Stomach (tissue), 9 donors: Measurements from ENCODE around the gene ARFGAP1. TPM values are rescaled to one million over a fixed set of nuclear protein-coding genes. Genes with fewer than 3 reads are reported as not detected.

Experiments
- DNase-seq, 2 donors: peaks; one replicate each; pipeline versions ENCODE4 v3.0.0 to v3.0.0-alpha.2; 2013 to 2019
- H3K27ac ChIP-seq, 5 donors: fragments of 200-600 bp in 4 of 5; sonication (generic) in 4 of 5; one replicate each; pipeline ENCODE4 v1.5.1; 2013 to 2019; ENCODE audit warnings: mild to moderate bottlenecking in 1 of 5, moderate library complexity in 1 of 5
- H3K27me3 ChIP-seq, 3 donors: fragments of 200-600 bp; sonication (generic); one replicate each; pipeline ENCODE4 v1.5.1; 2017 to 2019; ENCODE audit warnings: mixed run types in 1 of 3
- H3K36me3 ChIP-seq, 4 donors: fragments of 200-600 bp; sonication (generic); 1 replicate in 3 of 4; 2 replicates in 1 of 4; pipeline ENCODE4 v1.5.1; 2016 to 2019
- H3K4me1 ChIP-seq, 4 donors: fragments of 200-600 bp; sonication (generic); one replicate each; pipeline ENCODE4 v1.5.1; 2016 to 2019
- H3K4me3 ChIP-seq, 4 donors: fragments of 200-600 bp; sonication (generic) in 3 of 4; one replicate each; pipeline ENCODE4 v1.5.1; 2016 to 2019; ENCODE audit warnings: mild to moderate bottlenecking in 1 of 4
- H3K9me3 ChIP-seq, 4 donors: fragments of 200-600 bp; sonication (generic); one replicate each; pipeline ENCODE4 v1.5.1; 2016 to 2019
- EP300 ChIP-seq: sonication (generic); formaldehyde crosslinking; IDR thresholded peaks from one replicate; pipeline ENCODE4 v1.6.1; 2017; ENCODE audit warnings: antibody characterized with exemption
- POLR2A ChIP-seq, 4 donors: fragments of 450-650 bp; IDR thresholded peaks; one replicate each; pipeline ENCODE4 v1.6.1; 2016; ENCODE audit warnings: antibody characterized with exemption in 4 of 4, control low read depth in 2 of 4, mild to moderate bottlenecking in 1 of 4, moderate library complexity in 1 of 4
- POLR2AphosphoS5 ChIP-seq, 3 donors: sonication (generic); formaldehyde crosslinking; IDR thresholded peaks; one replicate each; pipeline ENCODE4 v1.6.1; 2016; ENCODE audit warnings: antibody characterized with exemption in 3 of 3
- WGBS, 5 donors: extraction: QIAGEN DNeasy Blood & Tissue Kit in 3 of 5; methylation state at CpG; one replicate each; pipeline versions ENCODE4 v1.1.5 to v1.1.7; 2013 to 2018; 5-methylcytosine and 5-hydroxymethylcytosine counted together
- intact Hi-C: fragments of 100-400 bp; cut with DNase I; formaldehyde crosslinking; loops from one replicate; pipeline ENCODE4 v1.15.1; 2023; ENCODE audit warnings: low total_unique reads
- polyA plus RNA-seq, 3 donors: library from polyadenylated mRNA; stranded (reverse); fragments of 200-250 nt; gene quantifications; one replicate each; pipeline ENCODE4 v1.2.3, GENCODE V29; 2013
- total RNA-seq, 5 donors: library from RNA; depleted of rRNA; stranded (reverse); fragments of >200 nt; gene quantifications; one replicate each; pipeline versions ENCODE4 v1.1.0 to v1.2.3, GENCODE V29; 2014 to 2016
- TF ChIP-seq, protein P1 (sequence below), 7 experiments: fragments of 450-650 bp in 4 of 7; fragments of 200-600 bp in 3 of 7; sonication (generic) in 3 of 7; IDR thresholded peaks; one replicate each; pipeline ENCODE4 v1.5.1; 2016 to 2019; ENCODE audit warnings: antibody characterized with exemption in 7 of 7, control low read depth in 2 of 7, mild to moderate bottlenecking in 1 of 7
- donor health status: healthy with polysubstance abuse.
- donor health status: Bipolar disorder and iron deficiency.
- donor health status: healthy.

Gene ARFGAP1
- total and polyA plus RNA-seq, 8 donors, result 51.3 to 146 (median 59.4) TPM

DNA sequence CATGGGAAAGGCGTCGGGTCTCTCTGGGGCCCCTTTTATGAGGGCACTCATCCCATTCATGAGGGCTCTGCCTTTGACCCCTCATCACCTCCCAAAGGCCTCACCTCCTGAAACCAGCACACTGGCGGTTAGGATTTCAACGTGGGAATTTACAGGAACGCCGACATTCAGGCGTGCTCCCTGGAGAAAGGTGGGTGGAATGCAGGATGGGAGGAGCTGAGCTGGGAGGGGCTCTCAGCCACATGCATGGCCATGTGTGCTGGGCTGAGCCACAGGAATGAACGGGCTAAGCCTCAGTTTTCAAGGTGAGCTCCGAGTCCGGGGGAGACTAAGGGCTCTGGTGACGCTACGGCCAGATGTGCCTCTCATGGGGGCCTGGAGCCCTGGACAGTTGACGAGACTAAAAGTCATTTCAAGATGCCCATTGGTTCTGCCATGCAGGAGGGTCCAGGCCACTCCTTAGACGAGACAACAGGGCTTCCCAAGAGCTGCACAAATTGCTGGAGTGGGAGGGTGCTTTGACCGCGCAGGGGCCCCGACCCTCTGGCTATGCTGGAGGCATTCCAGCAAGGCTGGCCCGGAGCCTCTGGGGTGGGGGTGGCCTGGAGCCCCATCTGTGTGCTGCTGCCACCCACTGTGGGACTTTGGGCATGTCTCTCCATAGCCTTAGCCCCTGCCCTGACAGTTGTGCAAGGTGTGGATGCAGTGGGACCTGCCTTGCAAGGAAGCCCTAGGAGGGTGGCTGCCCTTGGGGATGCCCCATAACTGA is 3.8 kb upstream of the ARFGAP1 start:
- H3K4me3 ChIP-seq, result no peak overlapping the region
- H3K27ac ChIP-seq, result no peak overlapping the region
- TF ChIP-seq, protein P1, sequence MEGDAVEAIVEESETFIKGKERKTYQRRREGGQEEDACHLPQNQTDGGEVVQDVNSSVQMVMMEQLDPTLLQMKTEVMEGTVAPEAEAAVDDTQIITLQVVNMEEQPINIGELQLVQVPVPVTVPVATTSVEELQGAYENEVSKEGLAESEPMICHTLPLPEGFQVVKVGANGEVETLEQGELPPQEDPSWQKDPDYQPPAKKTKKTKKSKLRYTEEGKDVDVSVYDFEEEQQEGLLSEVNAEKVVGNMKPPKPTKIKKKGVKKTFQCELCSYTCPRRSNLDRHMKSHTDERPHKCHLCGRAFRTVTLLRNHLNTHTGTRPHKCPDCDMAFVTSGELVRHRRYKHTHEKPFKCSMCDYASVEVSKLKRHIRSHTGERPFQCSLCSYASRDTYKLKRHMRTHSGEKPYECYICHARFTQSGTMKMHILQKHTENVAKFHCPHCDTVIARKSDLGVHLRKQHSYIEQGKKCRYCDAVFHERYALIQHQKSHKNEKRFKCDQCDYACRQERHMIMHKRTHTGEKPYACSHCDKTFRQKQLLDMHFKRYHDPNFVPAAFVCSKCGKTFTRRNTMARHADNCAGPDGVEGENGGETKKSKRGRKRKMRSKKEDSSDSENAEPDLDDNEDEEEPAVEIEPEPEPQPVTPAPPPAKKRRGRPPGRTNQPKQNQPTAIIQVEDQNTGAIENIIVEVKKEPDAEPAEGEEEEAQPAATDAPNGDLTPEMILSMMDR (IDR thresholded peaks at IDR 0.05), result no peak
- no peak for TF ChIP-seq POLR2A (IDR thresholded peaks at IDR 0.05)
- no peak for TF ChIP-seq EP300
- TF ChIP-seq POLR2AphosphoS5 (IDR thresholded peaks at IDR 0.05), result no peak
- no peaks in the 10 kb centered on the region for H3K9me3 ChIP-seq
- 28 to 48% (median 31%) methylated on average over 14 to 18 of the region's 18 CpGs for WGBS, 5 donors
- intact Hi-C loops, result no loop called here
- no peak for DNase-seq
- peaks cover 0 to 49% (median 8%) of the 10 kb centered on the region in 3 donors for H3K27me3 ChIP-seq
- H3K4me1 ChIP-seq, result peaks cover 11 to 18% (median 16%) of the 10 kb centered on the region in 4 donors
- H3K36me3 ChIP-seq, result no peaks in the 10 kb centered on the region

DNA sequence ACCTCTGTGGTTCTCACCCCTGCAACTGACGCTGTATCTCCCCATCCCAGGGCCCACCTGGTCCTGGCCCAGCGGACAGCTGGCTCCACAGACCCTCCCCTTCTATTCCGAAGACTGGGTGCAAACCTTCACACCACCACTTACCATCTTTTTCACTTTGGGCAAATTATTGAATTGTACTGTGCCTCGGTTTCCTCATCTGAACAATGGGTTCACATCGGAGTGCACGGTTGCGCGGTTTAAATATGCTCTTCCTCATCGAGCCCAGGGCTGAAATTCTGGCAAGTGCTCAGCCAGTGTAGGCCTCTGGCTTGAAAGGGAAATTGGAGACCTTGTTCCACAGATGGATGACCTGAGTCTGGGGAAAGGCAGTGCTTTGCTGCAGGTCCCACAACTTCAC is 2.9 kb upstream of the ARFGAP1 start:
- 85 to 95% (median 94%) methylated on average over 9 of the region's 9 CpGs for WGBS, 5 donors
- Histone ChIP-seq H3K27me3 (peaks cover 0 to 41% (median 4%) of the 10 kb centered on the region in 3 donors), H3K36me3 (no peaks in the 10 kb centered on the region), H3K4me1 (peaks cover 19 to 26% (median 25%) of the 10 kb centered on the region in 4 donors), H3K27ac (no peak overlapping the region), H3K9me3 (no peaks in the 10 kb centered on the region), H3K4me3 (no peak overlapping the region)
- DNase-seq, result no peak
- no peak for TF ChIP-seq POLR2AphosphoS5 (IDR thresholded peaks at IDR 0.05)
- TF ChIP-seq POLR2A (IDR thresholded peaks at IDR 0.05), result no peak
- no peak for TF ChIP-seq EP300
- TF ChIP-seq, protein P1 (IDR thresholded peaks at IDR 0.05), result no peak
- intact Hi-C loops, result no loop called here

DNA sequence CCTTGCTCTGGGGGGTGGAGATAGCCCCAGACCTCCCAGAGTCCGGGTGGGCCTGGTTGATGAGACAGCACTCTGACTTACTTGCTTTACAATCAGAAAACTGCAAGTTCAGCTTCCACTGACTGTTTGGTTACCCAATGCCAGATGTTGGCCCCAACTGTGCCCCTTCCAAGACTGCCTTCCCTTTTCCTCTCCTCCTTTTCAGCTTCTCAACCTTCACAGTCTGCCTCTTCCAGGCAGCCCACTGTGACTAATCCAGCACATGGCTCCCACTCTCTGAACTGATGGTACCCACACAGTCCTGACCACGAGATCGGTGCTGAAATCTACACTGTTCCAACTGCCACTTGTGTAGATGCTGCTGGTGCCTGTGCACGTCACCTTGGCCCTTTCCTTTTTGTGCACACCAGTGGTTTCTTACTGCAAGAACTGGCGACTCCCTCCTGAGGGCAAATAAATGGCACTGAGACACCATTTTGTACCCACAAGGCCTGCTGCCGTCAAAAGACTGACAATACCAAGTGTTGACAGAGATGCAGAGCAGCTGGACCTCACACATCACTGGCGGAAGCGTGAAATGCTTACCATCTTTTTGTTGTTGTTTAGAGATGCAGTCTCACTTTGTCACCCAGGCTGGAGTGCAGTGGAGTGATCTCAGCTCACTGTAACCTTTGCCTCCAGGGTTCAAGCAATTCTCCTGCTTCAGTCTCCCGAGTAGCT is 1.8 kb upstream of the ARFGAP1 start:
- 85 to 93% (median 89%) methylated on average over 8 to 9 of the region's 9 CpGs for whole genome bisulfite sequencing, 5 donors
- intact Hi-C loops, result no loop called here
- Histone ChIP-seq H3K27me3 (peaks cover 0 to 30% (median 4%) of the 10 kb centered on the region in 3 donors), H3K4me1 (peaks cover 21 to 35% (median 29%) of the 10 kb centered on the region in 4 donors), H3K36me3 (peaks cover under 1 to 7% (median 4%) of the 10 kb centered on the region in 4 donors), H3K9me3 (no peaks in the 10 kb centered on the region), H3K27ac (no peak overlapping the region), H3K4me3 (no peak overlapping the region)
- TF ChIP-seq, protein P1 (IDR thresholded peaks at IDR 0.05), result no peak
- TF ChIP-seq POLR2AphosphoS5 (IDR thresholded peaks at IDR 0.05), result no peak
- TF ChIP-seq EP300, result no peak
- no peak for TF ChIP-seq POLR2A (IDR thresholded peaks at IDR 0.05)
- no peak for DNase-seq

GRCh38 chr20:63273059-63273579 is 506 bp downstream of the ARFGAP1 start:
- H3K4me1 ChIP-seq, result peaks cover 21 to 35% (median 29%) of the 10 kb centered on the region in 4 donors
- DNase-seq, result no peak
- WGBS, 5 donors, result 0 to 1% (median 1%) methylated on average over 24 to 37 of the region's 37 CpGs
- peak overlapping the region; percentile 38 to 90 (median 81) for H3K27ac ChIP-seq
- intact Hi-C loops, result no loop called here
- H3K9me3 ChIP-seq, result no peaks in the 10 kb centered on the region
- peaks cover 0 to 7% (median 0%) of the 10 kb centered on the region in 3 donors for H3K27me3 ChIP-seq
- H3K4me3 ChIP-seq, result peak overlapping the region; percentile 92 to 100 (median 99)
- TF ChIP-seq EP300 (no peak), POLR2AphosphoS5 (IDR thresholded peaks at IDR 0.05) (no peak), POLR2A (IDR thresholded peaks at IDR 0.05) (no peak)
- TF ChIP-seq, protein P1 (IDR thresholded peaks at IDR 0.05), result no peak
- H3K36me3 ChIP-seq, result peaks cover 24 to 30% (median 28%) of the 10 kb centered on the region in 4 donors
